B cell (primary cell): Measurements from ENCODE around the gene PHKG2. TPM values are rescaled to one million over a fixed set of nuclear protein-coding genes. Genes with fewer than 3 reads are reported as not detected.
A peak's percentile ranks its signal among the peaks of the same experiment; 100 is the strongest.

ENCODE experiments used
- ATAC-seq: fragments of 200-7000 bp; cut with Tn5 transposase; one replicate; pipeline ENCODE4 v1.10.0; 2021; ENCODE audit warnings: low read depth, mild to moderate bottlenecking, moderate number of reproducible peaks, moderate library complexity
- CTCF ChIA-PET: fragments of 350-600 bp; sonication (Branson Sonifier 250); formaldehyde crosslinking; loops from one replicate; lab custom pipeline; 2021; ENCODE audit warnings: antibody characterized with exemption, inconsistent platforms; lab: Charles Lee
- POLR2A ChIA-PET: fragments of 350-600 bp; sonication (Branson Sonifier 250); formaldehyde crosslinking; loops from one replicate; lab custom pipeline; 2021; ENCODE audit warnings: antibody characterized with exemption; lab: Charles Lee
- DNase-seq: peaks from one replicate; pipeline ENCODE4 v3.0.0; 2013
- H2AFZ ChIP-seq: 2 replicates; pipeline ENCODE4 v1.6.1; 2012; ENCODE audit warnings: mild to moderate bottlenecking, low read depth, low read length; ENCODE audit not compliant: insufficient read depth, poor library complexity, severe bottlenecking
- H3K27ac ChIP-seq, 2 donors: 1 replicate in 1 of 2; 2 replicates in 1 of 2; pipeline ENCODE4 v1.5.1; 2012 to 2013; ENCODE audit warnings: low read length in 2 of 2, mild to moderate bottlenecking in 2 of 2, moderate library complexity in 1 of 2
- H3K27me3 ChIP-seq, 4 experiments: fragments of 200-600 bp in 1 of 4; sonication (generic) in 1 of 4; replicated peaks in 1 of 4; 1 replicate in 2 of 4; 2 replicates in 2 of 4; pipeline versions ENCODE4 v1.6.1 to v1.7.0; 2013 to 2016; ENCODE audit warnings: low read length in 3 of 4, mild to moderate bottlenecking in 2 of 4, mixed read lengths in 1 of 4, moderate library complexity in 1 of 4; ENCODE audit not compliant: insufficient read depth in 4 of 4, control insufficient read depth in 3 of 4; ENCODE audit errors: control extremely low read depth in 1 of 4
- H3K36me3 ChIP-seq, 2 experiments: replicated peaks in 1 of 2; 1 replicate in 1 of 2; 2 replicates in 1 of 2; pipeline versions ENCODE4 v1.6.1 to v1.7.1; 2013; ENCODE audit warnings: low read length in 1 of 2; ENCODE audit not compliant: insufficient read depth in 2 of 2, control insufficient read depth in 1 of 2; ENCODE audit errors: control extremely low read depth in 1 of 2, extremely low read depth in 1 of 2
- H3K4me1 ChIP-seq, 2 donors: fragments of 200-600 bp in 1 of 2; sonication (generic) in 1 of 2; 1 replicate in 1 of 2; 2 replicates in 1 of 2; pipeline versions ENCODE4 v1.5.1 to v1.6.1; 2013 to 2017; ENCODE audit warnings: low read length in 2 of 2; ENCODE audit not compliant: control insufficient read depth in 2 of 2, insufficient read depth in 2 of 2
- H3K4me2 ChIP-seq: replicated peaks from 2 replicates; pipeline ENCODE3; 2012; ENCODE audit warnings: mild to moderate bottlenecking, low read depth, low read length; ENCODE audit not compliant: poor library complexity, severe bottlenecking
- H3K4me3 ChIP-seq, 5 experiments: fragments of 200-600 bp in 1 of 5; sonication (generic) in 1 of 5; 1 replicate in 3 of 5; 2 replicates in 2 of 5; pipeline versions ENCODE4 v1.5.1 to v1.7.0; 2011 to 2016; ENCODE audit warnings: low read length in 4 of 5, mild to moderate bottlenecking in 4 of 5, low read depth in 2 of 5, control low read depth in 1 of 5, moderate library complexity in 1 of 5; ENCODE audit not compliant: insufficient read depth in 1 of 5; ENCODE audit errors: control extremely low read depth in 1 of 5, extremely low read depth in 1 of 5
- H3K79me2 ChIP-seq: fragments of 200-600 bp; sonication (generic); one replicate; pipeline ENCODE4 v1.6.0; 2016; ENCODE audit warnings: low read length; ENCODE audit not compliant: control insufficient read depth, insufficient read depth
- H3K9ac ChIP-seq: fragments of 200-600 bp; sonication (generic); 2 replicates; pipeline ENCODE4 v1.6.1; 2017; ENCODE audit warnings: mild to moderate bottlenecking, low read length, moderate library complexity
- H3K9me3 ChIP-seq, 3 donors: one replicate each; pipeline versions ENCODE4 v1.6.1 to v1.7.1; 2013; ENCODE audit warnings: low read length in 2 of 3; ENCODE audit not compliant: control insufficient read depth in 2 of 3, insufficient read depth in 1 of 3; ENCODE audit errors: control extremely low read depth in 1 of 3
- H4K20me1 ChIP-seq: 2 replicates; pipeline ENCODE4 v1.6.0; 2012; ENCODE audit warnings: mild to moderate bottlenecking, low read length; ENCODE audit not compliant: insufficient read depth, control insufficient read depth, poor library complexity, severe bottlenecking
- H3K27ac Mint-ChIP-seq: one replicate; pipeline ENCODE4 v1.8.0; 2021; ENCODE audit warnings: mixed read lengths
- H3K27me3 Mint-ChIP-seq: one replicate; pipeline ENCODE4 v1.8.0; 2021; ENCODE audit warnings: mixed read lengths
- H3K4me1 Mint-ChIP-seq: one replicate; pipeline ENCODE4 v1.8.0; 2021; ENCODE audit warnings: mixed read lengths
- H3K4me3 Mint-ChIP-seq: one replicate; pipeline ENCODE4 v1.8.0; 2021; ENCODE audit warnings: mixed read lengths
- H3K9me3 Mint-ChIP-seq: one replicate; pipeline ENCODE4 v1.8.0; 2022; ENCODE audit warnings: mixed read lengths; ENCODE audit not compliant: insufficient read depth
- CTCF ChIP-seq: fragments of 200-600 bp; IDR thresholded peaks from one replicate; pipeline ENCODE4 v1.8.0; 2022; ENCODE audit warnings: antibody characterized with exemption, mild to moderate bottlenecking
- EZH2 ChIP-seq: IDR thresholded peaks from 2 replicates; pipeline ENCODE4 v1.6.1; 2012; ENCODE audit warnings: borderline replicate concordance, low read depth, mild to moderate bottlenecking, moderate library complexity, low read length; ENCODE audit not compliant: insufficient read depth, poor library complexity, severe bottlenecking
- WGBS: methylation state at CpG from one replicate; pipeline ENCODE4 v1.1.5; 2013; ENCODE audit warnings: missing lambda C conversion rate; ENCODE audit not compliant: insufficient coverage; 5-methylcytosine and 5-hydroxymethylcytosine counted together
- intact Hi-C: fragments of 100-400 bp; cut with micrococcal nuclease; formaldehyde crosslinking; loops from one replicate; pipeline ENCODE4 v1.10.0; 2022
- polyA plus RNA-seq: library from polyadenylated mRNA; depleted of rRNA; stranded (reverse); fragments of >200 nt; gene quantifications from 2 replicates; pipeline ENCODE4 v1.2.3, GENCODE V29; 2012
- total RNA-seq, 2 donors: library from RNA; stranded (reverse); fragments of 120-200 nt in 1 of 2; gene quantifications; 1 replicate in 1 of 2; 2 replicates in 1 of 2; pipeline versions ENCODE4 v1.2.3 to v1.2.4, GENCODE V29; 2013 to 2022

PHKG2 gene
- total and polyA plus RNA-seq, 2 donors (not counting 1 experiment from before 2014, with no cell fraction given), result 55.7 to 80.8 TPM

- H3K4me3 Mint-ChIP-seq, result peak overlapping the region; percentile 60
- 98% methylated on average over 20 of the region's 20 CpGs for WGBS
These were observed 2.7 kb downstream of the PHKG2 start for GRCh38 chr16:30750876-30751465.

DNA sequence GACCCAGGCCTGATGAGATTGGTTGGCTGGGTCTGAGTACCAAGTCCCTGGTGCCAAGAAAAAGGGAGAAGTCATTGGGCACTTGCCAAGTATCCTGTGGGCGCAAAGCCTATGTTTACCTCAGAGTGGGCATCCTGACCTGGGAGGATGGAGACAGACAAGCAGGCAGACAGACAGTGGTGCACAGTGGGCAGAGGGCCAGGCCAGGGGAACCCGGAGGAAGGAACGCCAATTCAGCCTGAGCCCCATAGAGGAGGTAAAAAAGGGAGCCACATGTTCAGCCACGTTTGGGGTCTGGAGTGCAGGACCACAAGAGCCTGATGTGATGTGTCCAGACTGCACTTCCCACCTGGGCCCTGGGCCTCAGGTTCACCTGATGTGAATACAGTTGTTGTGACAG lies 5.4 kb downstream of the PHKG2 start:
- Histone ChIP-seq H4K20me1 (no peaks in the 10 kb centered on the region), H3K79me2 (peaks cover 9% of the 10 kb centered on the region), H3K4me1 (peaks cover under 1% of the 10 kb centered on the region in 2 donors), H3K4me2 (no peak overlapping the region), H3K4me3 (no peak overlapping the region), H3K36me3 (peaks cover 0 to 40% of the 10 kb centered on the region in 2 experiments), H3K27me3 (no peaks in the 10 kb centered on the region), H3K9me3 (no peaks in the 10 kb centered on the region), H3K27ac (no peak overlapping the region), H3K9ac (no peak overlapping the region), H2AFZ (no peak overlapping the region)
- WGBS, result 91% methylated on average over 4 of the region's 4 CpGs
- intact Hi-C loops, result no loop called here
- no peak for ATAC-seq
- Mint-ChIP-seq H3K27ac (no peak overlapping the region), H3K27me3 (no peaks in the 10 kb centered on the region), H3K4me1 (peaks cover 7% of the 10 kb centered on the region), H3K9me3 (no peaks in the 10 kb centered on the region), H3K4me3 (no peak overlapping the region)
- CTCF ChIA-PET, result no interaction called here
- POLR2A ChIA-PET, result no interaction called here
- no peak for TF ChIP-seq CTCF
- DNase-seq, result no peak

More at GRCh38 chr16:30750876-30751465, 2.7 kb downstream of the PHKG2 start:
- Histone ChIP-seq H4K20me1 (no peaks in the 10 kb centered on the region), H3K36me3 (peaks cover 0 to 27% of the 10 kb centered on the region in 2 experiments), H3K4me1 (peaks cover 3 to 5% of the 10 kb centered on the region in 2 donors), H3K9me3 (no peaks in the 10 kb centered on the region), H3K27me3 (no peaks in the 10 kb centered on the region), H3K4me3 (no peak overlapping the region), H3K79me2 (peaks cover 9% of the 10 kb centered on the region), H2AFZ (no peak overlapping the region), H3K9ac (no peak overlapping the region), H3K4me2 (no peak overlapping the region), H3K27ac (no peak overlapping the region)
- intact Hi-C loops, result no loop called here
- no peak for TF ChIP-seq CTCF
- TF ChIP-seq EZH2, result no peak
- no peaks in the 10 kb centered on the region for H3K9me3 Mint-ChIP-seq
- ChIA-PET POLR2A (no interaction called here), CTCF (no interaction called here)
- H3K27me3 Mint-ChIP-seq, result no peaks in the 10 kb centered on the region
- no peak overlapping the region for H3K27ac Mint-ChIP-seq
- DNase-seq (no peak), ATAC-seq (no peak)
- H3K4me1 Mint-ChIP-seq, result peaks cover 19% of the 10 kb centered on the region
